ENCODE measurements around the gene ZFP90.

Gene ZFP90

GRCh38 chr16:68575082-68575481 is 36.0 kb downstream of the ZFP90 start:
- TF ChIP-seq CTCF (IDR thresholded peaks at IDR 0.05; ENCODE audit: insufficient read depth, low read depth, low read length, missing control alignments), result no peak
- DNase-seq (ENCODE audit: low read depth), result no peak
- no peak overlapping the region for H3K4me3 ChIP-seq (ENCODE audit: low read depth, low read length)

- no peak for DNase-seq (ENCODE audit: low read depth)
- TF ChIP-seq CTCF (IDR thresholded peaks at IDR 0.05; ENCODE audit: insufficient read depth, low read depth, low read length, missing control alignments), result no peak
- H3K4me3 ChIP-seq (ENCODE audit: low read depth, low read length), result no peak overlapping the region
These were observed 38.3 kb downstream of the ZFP90 start for GRCh38 chr16:68577352-68577853.

- peak; percentile 72 for DNase-seq (ENCODE audit: low read depth)
- H3K4me3 ChIP-seq (ENCODE audit: low read depth, low read length), result no peak overlapping the region
- peak; percentile 62 for TF ChIP-seq CTCF (IDR thresholded peaks at IDR 0.05; ENCODE audit: insufficient read depth, low read depth, low read length, missing control alignments)
These were observed 51.3 kb downstream of the ZFP90 start for GRCh38 chr16:68590201-68590994.

- no peak overlapping the region for H3K4me3 ChIP-seq (ENCODE audit: low read depth, low read length)
- peak; percentile 14 for DNase-seq (ENCODE audit: low read depth)
- no peak for TF ChIP-seq CTCF (IDR thresholded peaks at IDR 0.05; ENCODE audit: insufficient read depth, low read depth, low read length, missing control alignments)
These were observed 53.6 kb downstream of the ZFP90 start for GRCh38 chr16:68592466-68593337.

GRCh38 chr16:68596266-68596665 is 57.2 kb downstream of the ZFP90 start:
- no peak overlapping the region for H3K4me3 ChIP-seq (ENCODE audit: low read depth, low read length)
- no peak for TF ChIP-seq CTCF (IDR thresholded peaks at IDR 0.05; ENCODE audit: insufficient read depth, low read depth, low read length, missing control alignments)

GRCh38 chr16:68599586-68599985 is 60.5 kb downstream of the ZFP90 start:
- no peak for TF ChIP-seq CTCF (IDR thresholded peaks at IDR 0.05; ENCODE audit: insufficient read depth, low read depth, low read length, missing control alignments)
- H3K4me3 ChIP-seq (ENCODE audit: low read depth, low read length), result no peak overlapping the region
- DNase-seq (ENCODE audit: low read depth), result no peak

More at GRCh38 chr16:68596266-68596665, 57.2 kb downstream of the ZFP90 start:
- no peak for DNase-seq (ENCODE audit: low read depth)
